Rectal smooth muscle tissue (tissue), 1 donor: ENCODE results near the gene THBS2.

Source experiments
- H3K27ac ChIP-seq: one replicate; pipeline ENCODE4 v1.7.0; 2013; ENCODE audit warnings: low read depth, low read length, inconsistent platforms
- H3K27me3 ChIP-seq: one replicate; pipeline ENCODE4 v1.7.0; 2013; ENCODE audit warnings: low read length; ENCODE audit not compliant: control insufficient read depth, insufficient read depth
- H3K36me3 ChIP-seq: one replicate; pipeline ENCODE4 v1.7.0; 2013; ENCODE audit warnings: low read length; ENCODE audit not compliant: control insufficient read depth, insufficient read depth
- H3K4me1 ChIP-seq: one replicate; pipeline ENCODE4 v1.7.0; 2013; ENCODE audit warnings: low read length; ENCODE audit not compliant: control insufficient read depth, insufficient read depth
- H3K4me3 ChIP-seq: one replicate; pipeline ENCODE4 v1.7.0; 2013; ENCODE audit warnings: low read length
- H3K9ac ChIP-seq: one replicate; pipeline ENCODE4 v1.7.0; 2013; ENCODE audit warnings: low read length

The THBS2 gene

DNA sequence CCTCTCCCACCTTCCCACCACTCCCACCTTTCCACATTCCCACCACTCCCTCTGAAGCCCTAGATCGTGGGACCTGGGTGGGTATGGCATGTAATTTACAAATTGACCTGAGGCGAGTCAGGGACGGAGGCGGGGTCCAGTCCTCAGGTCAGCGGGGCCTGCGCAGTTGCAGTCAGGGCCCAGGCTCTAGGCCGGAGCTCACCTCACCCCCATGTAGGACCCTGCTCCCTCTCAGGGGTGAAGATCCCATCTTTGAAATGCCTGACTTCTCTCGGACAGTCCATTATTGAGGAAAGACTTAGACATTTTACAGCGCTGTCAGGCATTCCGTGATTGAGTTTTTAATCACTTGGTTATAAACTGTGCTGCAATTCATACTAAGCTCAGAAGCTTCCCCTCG is 10.5 kb downstream of the THBS2 start:
- Histone ChIP-seq H3K4me3 (no peak overlapping the region), H3K27me3 (no peaks in the 10 kb centered on the region), H3K9ac (no peak overlapping the region), H3K4me1 (no peaks in the 10 kb centered on the region), H3K27ac (no peak overlapping the region), H3K36me3 (peaks cover 9% of the 10 kb centered on the region)

- Histone ChIP-seq H3K4me1 (no peaks in the 10 kb centered on the region), H3K27me3 (no peaks in the 10 kb centered on the region), H3K36me3 (no peaks in the 10 kb centered on the region), H3K9ac (no peak overlapping the region), H3K4me3 (no peak overlapping the region), H3K27ac (no peak overlapping the region)
These were observed 11.8 kb downstream of the THBS2 start for GRCh38 chr6:169241688-169242350.

GRCh38 chr6:169240591-169241390 is 12.9 kb downstream of the THBS2 start:
- H3K9ac ChIP-seq: no peak overlapping the region
- no peaks in the 10 kb centered on the region for H3K4me1 ChIP-seq
- no peaks in the 10 kb centered on the region for H3K36me3 ChIP-seq
- no peak overlapping the region for H3K27ac ChIP-seq
- no peak overlapping the region for H3K4me3 ChIP-seq
- H3K27me3 ChIP-seq: no peaks in the 10 kb centered on the region

GRCh38 chr6:169240125-169240524 is 13.5 kb downstream of the THBS2 start:
- no peaks in the 10 kb centered on the region for H3K36me3 ChIP-seq
- no peak overlapping the region for H3K9ac ChIP-seq
- H3K27me3 ChIP-seq: no peaks in the 10 kb centered on the region
- no peaks in the 10 kb centered on the region for H3K4me1 ChIP-seq
- H3K4me3 ChIP-seq: no peak overlapping the region
- no peak overlapping the region for H3K27ac ChIP-seq

DNA sequence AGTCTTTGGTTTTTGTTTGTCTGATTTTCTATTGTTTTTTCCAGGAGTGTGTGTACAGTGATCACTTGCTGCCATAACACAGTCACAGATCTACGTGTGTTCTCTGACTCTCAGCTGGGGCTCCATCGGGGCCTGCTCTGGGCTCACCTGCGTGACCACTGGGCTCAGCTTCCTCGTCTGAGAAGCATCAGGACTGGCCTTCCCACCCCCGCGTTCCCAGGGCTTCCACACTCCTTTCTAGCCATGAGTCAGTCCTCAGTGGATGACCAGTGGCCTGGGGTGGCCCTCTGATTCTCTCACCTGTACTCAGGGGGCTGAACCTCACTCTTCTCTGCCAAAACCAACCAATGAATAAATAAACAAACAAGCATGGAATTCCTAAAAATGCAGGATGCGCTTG is 14.5 kb downstream of the THBS2 start:
- no peak overlapping the region for H3K27ac ChIP-seq
- no peaks in the 10 kb centered on the region for H3K36me3 ChIP-seq
- H3K27me3 ChIP-seq: no peaks in the 10 kb centered on the region
- H3K4me3 ChIP-seq: no peak overlapping the region
- no peak overlapping the region for H3K9ac ChIP-seq
- no peaks in the 10 kb centered on the region for H3K4me1 ChIP-seq

GRCh38 chr6:169238766-169239165 is 14.9 kb downstream of the THBS2 start:
- Histone ChIP-seq H3K27me3 (no peaks in the 10 kb centered on the region), H3K27ac (no peak overlapping the region), H3K36me3 (no peaks in the 10 kb centered on the region), H3K9ac (no peak overlapping the region), H3K4me1 (no peaks in the 10 kb centered on the region), H3K4me3 (no peak overlapping the region)

- Histone ChIP-seq H3K36me3 (peaks cover 5% of the 10 kb centered on the region), H3K9ac (no peak overlapping the region), H3K27me3 (no peaks in the 10 kb centered on the region), H3K27ac (no peak overlapping the region), H3K4me3 (no peak overlapping the region), H3K4me1 (no peaks in the 10 kb centered on the region)
These were observed 16.0 kb downstream of the THBS2 start for GRCh38 chr6:169237496-169238134.

- no peak overlapping the region for H3K9ac ChIP-seq
- H3K36me3 ChIP-seq: peaks cover 5% of the 10 kb centered on the region
- no peaks in the 10 kb centered on the region for H3K27me3 ChIP-seq
- no peak overlapping the region for H3K4me3 ChIP-seq
- H3K27ac ChIP-seq: no peak overlapping the region
- H3K4me1 ChIP-seq: no peaks in the 10 kb centered on the region
These were observed 16.7 kb downstream of the THBS2 start for GRCh38 chr6:169236988-169237387.

DNA sequence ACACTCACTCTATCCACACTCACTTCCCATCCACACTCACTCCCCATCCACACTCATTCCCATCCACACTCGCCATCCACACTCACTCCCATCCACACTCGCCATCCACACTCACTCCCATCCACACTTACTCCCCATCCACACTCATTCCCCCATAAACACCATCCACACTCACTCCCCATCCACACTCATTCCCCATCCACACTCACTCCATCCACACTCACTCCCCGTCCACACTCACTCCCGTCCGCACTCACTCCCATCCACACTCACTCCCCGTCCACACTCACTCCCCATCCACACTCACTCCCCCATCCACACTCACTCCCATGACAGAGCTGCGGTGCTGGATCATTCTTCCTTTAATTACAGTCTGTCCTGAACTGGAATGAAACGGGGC is 17.1 kb downstream of the THBS2 start:
- Histone ChIP-seq H3K27me3 (no peaks in the 10 kb centered on the region), H3K9ac (no peak overlapping the region), H3K36me3 (peaks cover 5% of the 10 kb centered on the region), H3K27ac (no peak overlapping the region), H3K4me3 (no peak overlapping the region), H3K4me1 (no peaks in the 10 kb centered on the region)

- no peak overlapping the region for H3K27ac ChIP-seq
- H3K9ac ChIP-seq: no peak overlapping the region
- peaks cover 5% of the 10 kb centered on the region for H3K36me3 ChIP-seq
- no peaks in the 10 kb centered on the region for H3K4me1 ChIP-seq
- H3K27me3 ChIP-seq: no peaks in the 10 kb centered on the region
- no peak overlapping the region for H3K4me3 ChIP-seq
These were observed 18.4 kb downstream of the THBS2 start for GRCh38 chr6:169235286-169235685.

DNA sequence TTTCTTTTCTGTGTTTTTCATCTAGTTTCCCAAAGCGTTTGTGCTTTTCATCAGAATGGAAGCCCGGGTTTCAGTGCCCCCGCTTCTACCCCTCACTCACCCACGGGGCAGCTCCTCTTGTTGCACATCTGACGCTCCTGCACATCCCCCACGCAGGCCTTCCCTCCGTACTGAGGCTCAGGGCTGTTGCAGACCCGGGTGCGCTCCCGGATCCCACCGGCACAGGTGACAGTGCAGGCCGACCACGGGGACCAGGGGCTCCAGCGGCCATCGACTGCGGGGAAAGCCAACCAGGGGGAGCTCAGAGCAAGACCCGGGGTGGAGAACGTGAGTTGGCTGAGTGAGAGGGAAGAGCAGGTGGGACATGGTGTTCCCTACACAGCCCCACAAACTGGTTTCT is 19.0 kb downstream of the THBS2 start:
- no peak overlapping the region for H3K4me3 ChIP-seq
- H3K9ac ChIP-seq: no peak overlapping the region
- H3K4me1 ChIP-seq: no peaks in the 10 kb centered on the region
- no peaks in the 10 kb centered on the region for H3K27me3 ChIP-seq
- peaks cover 5% of the 10 kb centered on the region for H3K36me3 ChIP-seq
- no peak overlapping the region for H3K27ac ChIP-seq

GRCh38 chr6:169233832-169234231 is 19.8 kb downstream of the THBS2 start:
- Histone ChIP-seq H3K4me3 (no peak overlapping the region), H3K9ac (no peak overlapping the region), H3K27me3 (no peaks in the 10 kb centered on the region), H3K36me3 (peaks cover 5% of the 10 kb centered on the region), H3K27ac (no peak overlapping the region), H3K4me1 (no peaks in the 10 kb centered on the region)
